Gastrocnemius medialis (tissue), 4 donors: ENCODE data around the gene ITGB2. TPM values are rescaled to one million over a fixed set of nuclear protein-coding genes. Genes with fewer than 3 reads are reported as not detected.
A peak's percentile ranks its signal among the peaks of the same experiment; 100 is the strongest.

ENCODE experiments used
- ATAC-seq, 2 donors: fragments of 150-250 bp; one replicate each; pipeline ENCODE4 v1.9.1; 2016
- DNase-seq, 2 donors: peaks; one replicate each; pipeline ENCODE4 v3.0.0-alpha.2; 2019
- H3K27ac ChIP-seq, 4 donors: fragments of 200-600 bp; sonication (generic); 1 replicate in 1 of 4; 2 replicates in 3 of 4; pipeline ENCODE4 v1.5.1; 2016 to 2018; ENCODE audit warnings: mild to moderate bottlenecking in 2 of 4, moderate library complexity in 1 of 4
- H3K27me3 ChIP-seq, 3 donors: fragments of 200-600 bp; sonication (generic) in 2 of 3; 1 replicate in 1 of 3; 2 replicates in 2 of 3; pipeline versions ENCODE4 v1.5.1 to v1.6.0; 2016 to 2019; ENCODE audit warnings: mild to moderate bottlenecking in 1 of 3, moderate library complexity in 1 of 3
- H3K36me3 ChIP-seq, 2 donors: fragments of 200-600 bp; sonication (generic) in 1 of 2; one replicate each; pipeline ENCODE4 v1.5.1; 2017 to 2018
- H3K4me1 ChIP-seq, 2 donors: fragments of 200-600 bp; sonication (generic) in 1 of 2; one replicate each; pipeline ENCODE4 v1.5.1; 2016 to 2017; ENCODE audit warnings: mild to moderate bottlenecking in 2 of 2
- H3K4me3 ChIP-seq, 4 donors: fragments of 200-600 bp; sonication (generic) in 3 of 4; 1 replicate in 1 of 4; 2 replicates in 3 of 4; pipeline ENCODE4 v1.5.1; 2016 to 2019; ENCODE audit warnings: mild to moderate bottlenecking in 2 of 4
- H3K9me3 ChIP-seq, 3 donors: fragments of 200-600 bp; sonication (generic) in 2 of 3; 1 replicate in 1 of 3; 2 replicates in 2 of 3; pipeline ENCODE4 v1.5.1; 2016 to 2019
- POLR2A ChIP-seq, 2 donors: fragments of 450-650 bp; IDR thresholded peaks; one replicate each; pipeline ENCODE4 v1.6.1; 2017; ENCODE audit warnings: antibody characterized with exemption in 2 of 2, mild to moderate bottlenecking in 2 of 2, moderate library complexity in 2 of 2
- in situ Hi-C, 4 donors: fragments of 200-750 bp; cut with MboI; loops; one replicate each; pipeline versions ENCODE4 v1.15.0 to v1.8.0; 2017; ENCODE audit warnings: low sequenced_read_pairs in 4 of 4
- intact Hi-C: fragments of 100-400 bp; cut with DNase I; formaldehyde crosslinking; loops from one replicate; pipeline ENCODE4 v1.15.1; 2023; ENCODE audit warnings: low total_unique reads
- total RNA-seq, 4 donors: library from RNA; depleted of rRNA; stranded (reverse); fragments of >200 nt; gene quantifications; one replicate each; pipeline versions ENCODE4 v1.1.0 to v1.2.3, GENCODE V29; 2016
- TF ChIP-seq, protein P1 (sequence below), 5 experiments: fragments of 450-650 bp in 3 of 5; fragments of 200-600 bp in 2 of 5; sonication (generic) in 2 of 5; IDR thresholded peaks in 4 of 5; conservative IDR thresholded peaks in 1 of 5; 1 replicate in 4 of 5; 2 replicates in 1 of 5; pipeline ENCODE4 v1.5.1; 2016 to 2019; ENCODE audit warnings: antibody characterized with exemption in 5 of 5, mild to moderate bottlenecking in 3 of 5, moderate library complexity in 3 of 5

The ITGB2 gene
- total RNA-seq, 4 donors from 2014 or later, result 10.9 to 41.7 (median 27.4) TPM

DNA sequence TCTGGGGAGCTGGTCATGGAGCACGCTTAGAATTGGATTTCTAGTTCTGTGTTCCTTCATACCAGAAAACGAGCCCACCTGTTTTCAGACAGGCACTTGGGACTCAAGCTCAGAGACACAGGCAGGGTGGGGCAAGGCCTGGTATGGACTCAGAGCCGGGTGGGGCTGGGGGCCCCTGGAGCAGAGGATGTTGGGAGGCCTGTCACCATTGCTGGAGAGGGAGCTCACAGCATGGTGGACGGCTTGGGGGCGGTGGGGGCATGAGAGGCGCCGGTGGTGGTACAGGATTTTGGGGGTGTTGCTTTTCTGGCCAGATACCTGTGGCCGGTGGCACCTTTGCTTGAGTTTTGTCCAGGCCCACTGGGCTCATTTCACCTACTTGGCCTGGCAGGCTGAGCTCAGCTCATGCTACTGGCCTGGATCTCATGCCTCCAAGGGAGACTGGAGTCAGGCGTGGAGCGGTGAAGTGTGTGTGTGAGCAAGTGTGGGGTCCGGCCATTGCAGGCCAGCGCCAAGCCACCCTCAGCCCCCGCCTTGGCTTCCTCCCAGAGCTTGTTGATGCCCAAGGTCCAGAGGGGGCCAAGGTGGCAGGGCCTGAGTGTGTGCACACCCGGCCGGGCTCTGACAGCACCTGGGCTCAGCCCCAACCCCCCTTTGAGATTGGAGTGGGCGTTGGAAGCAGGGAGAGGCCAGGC lies 27.9 kb upstream of the ITGB2 start:
- H3K4me1 ChIP-seq, result peaks cover 51 to 56% of the 10 kb centered on the region in 2 donors
- in situ Hi-C loops (loop anchor here (5.0 to 25.0 kb wide), 4 partner anchors 99 to 339 kb away; partner anchors contain the start of gene POFUT2 (in 1 of the 4)), intact Hi-C loops (loop anchor here (1.0 kb wide), 1 partner anchor 189 kb away; no protein-coding TSS in a partner anchor)
- H3K9me3 ChIP-seq, result no peaks in the 10 kb centered on the region
- no peak for TF ChIP-seq POLR2A (IDR thresholded peaks at IDR 0.05)
- TF ChIP-seq, protein P1, sequence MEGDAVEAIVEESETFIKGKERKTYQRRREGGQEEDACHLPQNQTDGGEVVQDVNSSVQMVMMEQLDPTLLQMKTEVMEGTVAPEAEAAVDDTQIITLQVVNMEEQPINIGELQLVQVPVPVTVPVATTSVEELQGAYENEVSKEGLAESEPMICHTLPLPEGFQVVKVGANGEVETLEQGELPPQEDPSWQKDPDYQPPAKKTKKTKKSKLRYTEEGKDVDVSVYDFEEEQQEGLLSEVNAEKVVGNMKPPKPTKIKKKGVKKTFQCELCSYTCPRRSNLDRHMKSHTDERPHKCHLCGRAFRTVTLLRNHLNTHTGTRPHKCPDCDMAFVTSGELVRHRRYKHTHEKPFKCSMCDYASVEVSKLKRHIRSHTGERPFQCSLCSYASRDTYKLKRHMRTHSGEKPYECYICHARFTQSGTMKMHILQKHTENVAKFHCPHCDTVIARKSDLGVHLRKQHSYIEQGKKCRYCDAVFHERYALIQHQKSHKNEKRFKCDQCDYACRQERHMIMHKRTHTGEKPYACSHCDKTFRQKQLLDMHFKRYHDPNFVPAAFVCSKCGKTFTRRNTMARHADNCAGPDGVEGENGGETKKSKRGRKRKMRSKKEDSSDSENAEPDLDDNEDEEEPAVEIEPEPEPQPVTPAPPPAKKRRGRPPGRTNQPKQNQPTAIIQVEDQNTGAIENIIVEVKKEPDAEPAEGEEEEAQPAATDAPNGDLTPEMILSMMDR (IDR thresholded peaks at IDR 0.05 in 4 of 5, conservative IDR thresholded peaks at IDR 0.05 in 1 of 5), result no peak
- peaks cover 0 to 16% of the 10 kb centered on the region in 2 donors for H3K36me3 ChIP-seq
- ATAC-seq (no peak), DNase-seq (peak in 1 of 2 donors; percentile 36)
- no peak overlapping the region for H3K4me3 ChIP-seq
- H3K27me3 ChIP-seq, result no peaks in the 10 kb centered on the region
- H3K27ac ChIP-seq, result peak overlapping the region; percentile 90 to 96 (median 94)

DNA sequence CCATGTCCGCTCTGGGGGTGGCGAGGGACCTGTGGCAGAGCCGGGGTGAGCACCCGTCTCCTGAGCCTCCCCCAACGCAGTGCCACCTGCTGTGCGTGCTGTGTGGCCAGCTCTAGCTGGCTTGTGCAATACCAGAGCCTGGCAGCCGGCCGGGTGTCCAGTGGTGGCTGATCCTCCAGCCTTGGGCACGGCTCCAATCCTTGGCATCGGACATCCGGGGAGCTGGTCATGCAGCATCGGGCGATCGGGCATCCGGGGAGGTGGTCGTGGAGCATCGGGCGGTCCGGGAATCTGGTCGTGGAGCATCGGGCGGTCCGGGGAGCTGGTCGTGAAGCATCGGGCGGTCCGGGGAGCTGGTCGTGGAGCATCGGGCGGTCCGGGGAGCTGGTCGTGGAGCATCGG lies 27.2 kb upstream of the ITGB2 start:
- Histone ChIP-seq H3K27ac (peak overlapping the region; percentile 90 to 96 (median 94)), H3K27me3 (no peaks in the 10 kb centered on the region), H3K4me3 (peak overlapping the region in 3 of 4 donors; percentile 31 to 33 (median 31)), H3K36me3 (peaks cover 0 to 16% of the 10 kb centered on the region in 2 donors), H3K9me3 (no peaks in the 10 kb centered on the region), H3K4me1 (peaks cover 45 to 52% of the 10 kb centered on the region in 2 donors)
- peak; percentile 54 to 57 for ATAC-seq
- in situ Hi-C loops (loop anchor here (5.0 to 25.0 kb wide), 4 partner anchors 99 to 339 kb away; partner anchors contain the start of gene POFUT2 (in 1 of the 4)), intact Hi-C loops (loop anchor here (1.0 kb wide), 1 partner anchor 183 kb away; no protein-coding TSS in a partner anchor)
- DNase-seq, result peak; percentile 82 to 95
- TF ChIP-seq, protein P1 (IDR thresholded peaks at IDR 0.05 in 4 of 5, conservative IDR thresholded peaks at IDR 0.05 in 1 of 5), result peak in 1 of 5 experiments; percentile 15
- TF ChIP-seq POLR2A (IDR thresholded peaks at IDR 0.05), result peak; percentile 75 to 76

DNA sequence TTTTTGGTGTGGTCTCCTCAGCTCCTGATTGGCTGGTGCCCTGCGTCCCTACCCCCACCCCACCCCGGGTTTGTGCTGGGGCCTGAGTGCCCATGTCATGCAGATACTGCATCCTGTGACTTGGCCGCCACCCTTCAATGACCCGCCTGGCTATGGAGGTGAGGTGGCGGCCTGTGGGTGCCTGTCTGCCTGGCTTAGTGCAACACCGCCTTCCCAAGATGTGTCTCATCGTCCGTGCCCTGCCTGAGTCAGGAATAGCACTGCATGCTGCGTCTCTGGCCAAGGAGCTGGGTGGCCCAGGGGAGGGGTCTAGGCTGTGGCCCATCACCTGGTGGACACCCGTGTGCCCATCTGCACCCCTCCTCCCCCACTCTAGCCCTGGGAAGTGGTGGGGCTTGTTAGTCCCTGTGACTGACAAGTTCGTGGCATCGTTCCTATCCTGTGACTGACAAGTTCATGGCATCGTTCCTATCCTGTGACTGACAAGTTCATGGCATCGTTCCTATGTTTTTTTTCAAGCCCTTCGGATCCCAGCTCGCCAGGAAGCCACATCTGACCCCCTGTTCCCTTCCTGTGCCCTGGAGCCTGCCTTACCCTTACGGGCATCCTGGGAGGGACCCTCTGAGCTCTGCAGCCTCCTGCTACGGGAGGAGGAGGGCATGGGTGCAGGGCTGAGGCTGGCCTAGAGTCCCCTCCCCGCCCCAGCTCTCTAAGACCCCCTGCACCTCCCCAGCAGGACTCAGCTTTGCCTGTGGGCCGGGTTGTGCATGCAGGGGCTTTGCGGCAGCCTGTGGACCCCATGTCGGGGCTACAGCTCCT lies 26.6 kb upstream of the ITGB2 start:
- peak overlapping the region; percentile 90 to 96 (median 94) for H3K27ac ChIP-seq
- intact Hi-C loops (loop anchor here (1.0 kb wide), 1 partner anchor 184 kb away; no protein-coding TSS in a partner anchor), in situ Hi-C loops (loop anchor here (5.0 to 25.0 kb wide), 4 partner anchors 100 to 340 kb away; partner anchors contain the start of gene POFUT2 (in 1 of the 4))
- peaks cover 39 to 48% of the 10 kb centered on the region in 2 donors for H3K4me1 ChIP-seq
- TF ChIP-seq, protein P1 (IDR thresholded peaks at IDR 0.05 in 4 of 5, conservative IDR thresholded peaks at IDR 0.05 in 1 of 5), result no peak
- no peak for TF ChIP-seq POLR2A (IDR thresholded peaks at IDR 0.05)
- no peaks in the 10 kb centered on the region for H3K9me3 ChIP-seq
- no peaks in the 10 kb centered on the region for H3K27me3 ChIP-seq
- H3K4me3 ChIP-seq, result peak overlapping the region in 3 of 4 donors; percentile 31 to 33 (median 31)
- ATAC-seq (peak; percentile 64 to 77), DNase-seq (peak; percentile 84 to 93)
- H3K36me3 ChIP-seq, result peaks cover 0 to 18% of the 10 kb centered on the region in 2 donors

DNA sequence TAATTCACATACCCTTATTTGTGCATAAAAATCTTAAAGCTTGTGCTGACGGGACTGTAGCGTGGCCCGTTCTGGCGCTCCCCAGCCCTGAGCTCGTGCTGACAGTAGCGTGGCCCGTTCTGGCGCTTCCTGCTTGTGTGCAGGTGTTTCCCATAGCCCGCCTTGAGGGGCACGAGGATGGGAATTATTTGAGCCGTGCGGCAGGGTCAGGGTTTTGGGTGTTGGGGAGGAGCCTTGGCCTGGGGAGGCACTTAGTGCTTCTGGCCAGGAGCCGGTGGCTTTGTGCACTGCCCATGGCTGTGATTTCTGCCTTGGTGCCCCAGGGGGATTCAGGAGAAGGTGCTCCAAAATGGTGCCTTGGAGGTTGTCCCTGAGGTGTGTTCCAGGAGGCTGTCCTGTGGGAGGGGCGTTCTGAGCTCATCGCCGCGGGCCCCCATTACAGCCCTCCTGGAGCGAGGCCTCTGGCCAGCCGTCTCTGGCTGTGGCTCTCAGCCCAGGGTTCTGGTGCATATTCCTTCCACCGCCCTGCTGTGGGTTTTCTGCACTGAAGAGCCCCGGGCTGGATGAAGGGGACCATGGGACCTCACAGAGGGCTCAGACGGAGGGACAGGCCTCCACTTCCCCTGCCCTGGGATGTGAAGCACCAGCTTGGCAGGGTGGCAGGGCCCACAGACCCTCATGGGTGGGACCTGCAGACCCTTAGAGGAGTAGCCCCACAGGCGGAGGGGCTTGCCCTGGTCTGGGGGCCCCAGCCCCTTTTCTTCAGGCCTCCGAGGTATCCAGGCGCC lies 25.7 kb upstream of the ITGB2 start:
- Histone ChIP-seq H3K27me3 (no peaks in the 10 kb centered on the region), H3K27ac (peak overlapping the region; percentile 90 to 96 (median 94)), H3K36me3 (peaks cover 0 to 23% of the 10 kb centered on the region in 2 donors), H3K4me3 (no peak overlapping the region), H3K4me1 (peaks cover 44 to 53% of the 10 kb centered on the region in 2 donors), H3K9me3 (no peaks in the 10 kb centered on the region)
- intact Hi-C loops (loop anchor here (1.0 kb wide), 1 partner anchor 185 kb away; no protein-coding TSS in a partner anchor), in situ Hi-C loops (loop anchor here (5.0 to 25.0 kb wide), 4 partner anchors 101 to 341 kb away; partner anchors contain the start of gene POFUT2 (in 1 of the 4))
- TF ChIP-seq, protein P1 (IDR thresholded peaks at IDR 0.05 in 4 of 5, conservative IDR thresholded peaks at IDR 0.05 in 1 of 5), result no peak
- TF ChIP-seq POLR2A (IDR thresholded peaks at IDR 0.05), result no peak
- DNase-seq (peak in 1 of 2 donors; percentile 25), ATAC-seq (no peak)
